HG02588 (cell line): ENCODE data around the gene TPM1.

ENCODE experiments used
- ATAC-seq: cut with Tn5 transposase; IDR thresholded peaks from one replicate; pipeline ENCODE4 v1.9.1; 2021; ENCODE audit warnings: mild to moderate bottlenecking, moderate library complexity; ENCODE audit not compliant: unreplicated experiment

Gene TPM1

DNA sequence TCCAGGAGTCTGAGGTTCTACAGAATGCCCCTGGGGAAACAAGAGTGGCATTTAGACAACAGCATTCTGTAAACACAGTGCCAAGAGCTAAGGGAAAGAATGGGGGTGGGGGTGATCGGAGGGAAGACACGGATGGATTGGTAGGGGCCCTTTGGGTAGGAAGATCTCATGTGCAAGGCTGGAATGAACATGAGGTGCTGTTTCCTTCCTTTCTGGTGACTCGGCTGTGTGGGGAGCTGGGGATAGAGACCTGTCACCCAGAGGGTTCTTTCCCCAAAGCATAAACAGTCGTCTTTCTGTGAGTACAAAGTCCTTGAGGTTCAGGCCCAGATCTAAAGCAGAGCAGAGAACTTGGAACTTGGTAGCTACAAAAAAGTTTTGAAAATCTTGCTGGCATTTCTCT lies 11.7 kb downstream of the TPM1 start:
- ATAC-seq: no peak

DNA sequence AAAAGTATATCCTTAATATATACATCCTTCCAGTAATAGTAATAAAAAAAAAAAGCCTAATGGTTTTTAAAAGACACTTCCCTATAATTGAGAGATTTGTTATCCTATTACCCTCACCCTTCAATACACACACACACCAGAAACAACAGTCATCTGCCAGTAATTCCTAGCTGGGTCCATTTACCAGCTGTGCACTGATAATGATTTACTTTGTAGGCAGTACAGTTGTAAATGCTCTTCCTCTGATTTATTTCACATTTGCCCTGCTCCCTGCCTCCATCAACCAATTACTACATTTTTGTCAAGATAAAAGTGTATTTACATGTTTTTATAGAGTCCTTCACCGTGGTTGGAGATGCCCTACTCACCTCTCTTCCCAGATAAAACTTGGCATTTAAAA lies 12.4 kb downstream of the TPM1 start:
- no peak for ATAC-seq

DNA sequence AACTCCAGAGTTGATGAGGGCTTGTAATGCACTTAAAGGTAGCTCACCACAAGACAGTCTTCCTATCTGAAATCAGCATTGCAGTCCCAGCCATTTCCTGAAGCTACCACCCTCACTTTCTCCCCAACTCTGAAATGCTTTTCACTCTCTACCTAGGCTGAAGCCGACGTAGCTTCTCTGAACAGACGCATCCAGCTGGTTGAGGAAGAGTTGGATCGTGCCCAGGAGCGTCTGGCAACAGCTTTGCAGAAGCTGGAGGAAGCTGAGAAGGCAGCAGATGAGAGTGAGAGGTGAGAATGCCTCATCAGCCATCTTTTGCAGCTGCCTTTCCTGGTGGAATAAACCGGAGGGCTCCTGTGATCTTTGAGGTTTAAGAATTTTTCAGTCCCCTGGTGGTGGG lies 14.3 kb downstream of the TPM1 start:
- no peak for ATAC-seq

DNA sequence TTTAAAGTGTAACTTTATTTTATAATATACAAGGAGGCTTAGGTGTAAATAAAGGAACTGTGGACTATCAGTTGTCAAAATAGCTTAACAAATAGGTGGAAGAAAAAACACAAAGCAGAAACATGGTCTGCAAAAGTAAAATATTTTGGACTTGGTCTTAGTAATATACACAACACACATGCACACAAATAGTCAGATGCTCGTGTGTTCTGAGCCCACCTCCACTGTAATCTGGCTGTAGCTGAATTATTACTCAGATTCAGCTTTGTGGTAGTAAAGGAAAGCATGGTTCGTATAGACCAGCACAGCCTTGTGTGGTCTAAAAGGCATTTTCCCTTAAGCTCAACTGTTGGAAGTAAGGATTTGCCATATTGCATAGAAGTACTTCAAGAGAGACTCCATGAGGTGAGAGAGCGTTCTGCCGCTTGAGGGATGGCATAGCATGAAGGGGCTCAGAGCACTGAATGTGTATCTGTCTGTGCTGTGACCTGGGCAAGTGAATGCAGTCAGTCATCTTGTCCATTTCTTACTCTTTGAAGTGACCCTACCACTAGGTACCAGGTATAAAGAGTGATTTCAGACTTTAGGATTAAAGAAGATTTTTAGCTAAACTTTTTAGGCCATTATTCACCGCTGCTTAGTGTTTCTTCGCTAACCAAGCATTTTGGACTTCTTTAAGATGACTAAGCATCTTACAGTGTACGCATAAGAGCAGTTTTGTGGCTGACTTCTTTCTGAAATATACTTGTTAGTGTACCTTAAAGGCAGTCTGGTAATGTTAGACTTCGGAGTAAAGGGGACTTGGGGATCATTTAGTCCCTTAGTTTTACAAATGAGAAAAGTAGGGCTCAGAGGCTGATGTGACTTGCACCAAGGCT lies 15.2 kb downstream of the TPM1 start:
- no peak for ATAC-seq

DNA sequence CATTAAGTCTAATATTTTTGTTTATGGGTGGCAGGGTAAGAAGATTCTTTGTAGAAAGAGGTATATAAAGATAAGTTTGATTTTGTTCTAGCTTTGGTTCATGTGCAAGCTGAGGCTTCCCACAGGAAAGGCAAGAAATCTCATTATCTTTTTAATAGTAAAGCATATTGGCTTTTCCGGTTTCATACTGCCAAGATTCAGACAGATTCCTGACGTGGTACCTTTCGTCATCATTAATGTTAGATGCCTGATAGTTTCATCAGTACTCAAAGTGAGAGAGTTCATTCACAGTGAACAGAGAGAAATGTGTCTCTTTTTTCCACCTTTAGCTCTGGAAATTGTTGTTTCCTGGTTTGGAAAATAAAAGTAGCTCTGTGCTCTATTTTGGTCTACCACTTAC lies 16.5 kb downstream of the TPM1 start:
- no peak for ATAC-seq

DNA sequence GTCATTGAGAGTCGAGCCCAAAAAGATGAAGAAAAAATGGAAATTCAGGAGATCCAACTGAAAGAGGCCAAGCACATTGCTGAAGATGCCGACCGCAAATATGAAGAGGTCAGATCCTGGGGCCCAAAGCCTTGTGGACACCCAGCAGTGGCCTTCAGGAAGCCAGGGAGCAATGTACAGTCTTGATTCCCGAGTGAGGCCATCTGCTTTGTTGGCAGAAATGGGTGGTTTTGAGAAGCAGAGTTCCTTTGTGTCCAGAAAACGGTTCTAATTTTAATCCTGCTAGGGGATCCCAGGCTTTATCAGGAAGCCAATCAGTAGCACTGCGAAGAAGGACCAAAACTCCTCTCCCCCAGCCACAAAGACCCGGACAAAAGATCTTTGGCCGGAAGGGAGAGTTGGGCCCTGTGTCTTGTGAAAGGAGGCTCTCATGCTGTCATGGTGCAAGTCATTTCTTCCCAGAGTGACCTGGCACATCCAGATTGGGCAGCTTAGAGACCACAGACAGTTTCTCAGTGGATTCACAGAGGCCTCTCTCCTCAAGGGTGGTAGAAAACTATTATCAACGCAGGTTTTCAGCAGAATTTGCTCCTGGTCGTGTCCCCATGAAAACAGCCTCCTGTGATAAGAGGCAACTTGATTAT lies 17.1 kb downstream of the TPM1 start:
- no peak for ATAC-seq

DNA sequence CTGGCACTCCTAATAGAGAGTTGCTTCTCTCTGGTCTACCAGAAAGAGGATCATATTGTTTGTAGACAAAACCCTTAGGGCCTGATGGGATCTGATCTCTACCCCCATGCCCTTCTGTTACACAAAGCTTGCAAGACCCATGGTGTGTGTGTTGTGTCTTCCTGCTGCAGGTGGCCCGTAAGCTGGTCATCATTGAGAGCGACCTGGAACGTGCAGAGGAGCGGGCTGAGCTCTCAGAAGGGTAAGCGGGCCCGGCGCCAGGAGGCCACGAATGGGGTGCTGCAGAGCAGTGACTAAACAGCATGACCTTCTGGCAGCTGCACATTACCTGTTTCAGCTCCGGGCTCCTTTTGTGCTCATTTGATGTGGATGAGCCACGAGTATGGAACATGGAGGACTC lies 18.2 kb downstream of the TPM1 start:
- no peak for ATAC-seq

DNA sequence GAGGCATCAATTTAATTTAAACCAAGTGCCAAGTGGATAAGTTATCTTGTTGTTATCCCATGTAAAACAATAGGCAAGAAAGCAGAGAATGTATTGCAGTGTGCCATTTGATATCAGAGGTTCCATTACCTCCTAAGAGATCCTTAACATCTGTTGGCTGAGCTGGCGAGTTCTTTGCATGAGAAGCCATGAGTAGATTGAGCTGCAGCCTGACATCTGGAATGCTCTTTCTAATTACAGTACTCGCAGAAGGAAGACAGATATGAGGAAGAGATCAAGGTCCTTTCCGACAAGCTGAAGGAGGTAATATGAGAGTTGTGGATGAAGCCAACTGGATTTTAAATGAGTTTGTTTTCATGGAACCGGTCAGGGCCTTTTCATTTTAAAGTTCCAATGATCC lies 19.4 kb downstream of the TPM1 start:
- no peak for ATAC-seq

DNA sequence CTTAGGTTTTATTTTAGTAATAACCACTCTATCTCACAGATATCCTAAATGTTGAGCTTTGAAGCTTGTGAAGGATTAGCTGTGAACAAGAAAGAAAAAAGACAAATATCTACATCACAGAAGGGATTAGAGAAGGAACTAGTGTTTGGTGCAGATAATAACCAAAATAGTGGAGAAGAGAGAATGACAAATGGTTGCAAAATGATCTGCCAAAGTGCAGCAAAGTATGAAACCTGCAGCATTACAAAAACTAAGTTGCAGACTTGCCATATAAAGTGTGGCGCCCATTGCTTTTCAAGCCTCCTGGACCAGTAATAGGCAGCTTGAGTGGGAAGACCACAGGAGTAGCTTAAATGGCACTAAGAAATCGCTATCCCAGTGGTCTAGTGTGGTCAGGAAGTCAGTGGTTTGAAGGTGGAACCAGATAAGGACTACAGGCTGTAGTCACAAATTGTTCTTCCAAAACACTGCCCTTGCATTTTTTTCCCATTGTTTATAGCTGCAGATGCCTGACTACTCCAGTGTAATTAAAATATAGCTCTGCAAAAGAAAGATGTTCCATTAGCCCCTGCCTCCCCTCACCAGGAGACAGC lies 20.7 kb downstream of the TPM1 start:
- no peak for ATAC-seq

DNA sequence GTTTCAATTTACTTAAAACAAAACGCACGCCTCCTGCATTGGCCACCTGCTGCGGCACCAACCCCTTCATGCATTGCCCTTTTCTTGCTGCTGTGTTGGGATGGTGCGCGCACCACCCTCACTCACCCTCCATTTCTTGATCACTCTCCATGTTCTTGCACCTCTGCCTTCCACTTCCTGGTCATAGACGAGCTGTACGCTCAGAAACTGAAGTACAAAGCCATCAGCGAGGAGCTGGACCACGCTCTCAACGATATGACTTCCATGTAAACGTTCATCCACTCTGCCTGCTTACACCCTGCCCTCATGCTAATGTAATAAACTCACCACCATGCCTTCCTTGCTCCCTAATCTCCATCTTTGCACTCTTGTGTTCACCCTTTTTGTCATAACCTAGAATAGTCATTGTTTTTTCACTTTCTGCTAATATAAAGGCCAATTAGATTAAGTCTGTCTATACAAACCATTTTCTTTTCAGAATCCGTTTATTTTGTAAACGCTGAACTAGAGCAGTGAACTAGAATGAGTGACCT lies 21.4 kb downstream of the TPM1 start:
- ATAC-seq: no peak

DNA sequence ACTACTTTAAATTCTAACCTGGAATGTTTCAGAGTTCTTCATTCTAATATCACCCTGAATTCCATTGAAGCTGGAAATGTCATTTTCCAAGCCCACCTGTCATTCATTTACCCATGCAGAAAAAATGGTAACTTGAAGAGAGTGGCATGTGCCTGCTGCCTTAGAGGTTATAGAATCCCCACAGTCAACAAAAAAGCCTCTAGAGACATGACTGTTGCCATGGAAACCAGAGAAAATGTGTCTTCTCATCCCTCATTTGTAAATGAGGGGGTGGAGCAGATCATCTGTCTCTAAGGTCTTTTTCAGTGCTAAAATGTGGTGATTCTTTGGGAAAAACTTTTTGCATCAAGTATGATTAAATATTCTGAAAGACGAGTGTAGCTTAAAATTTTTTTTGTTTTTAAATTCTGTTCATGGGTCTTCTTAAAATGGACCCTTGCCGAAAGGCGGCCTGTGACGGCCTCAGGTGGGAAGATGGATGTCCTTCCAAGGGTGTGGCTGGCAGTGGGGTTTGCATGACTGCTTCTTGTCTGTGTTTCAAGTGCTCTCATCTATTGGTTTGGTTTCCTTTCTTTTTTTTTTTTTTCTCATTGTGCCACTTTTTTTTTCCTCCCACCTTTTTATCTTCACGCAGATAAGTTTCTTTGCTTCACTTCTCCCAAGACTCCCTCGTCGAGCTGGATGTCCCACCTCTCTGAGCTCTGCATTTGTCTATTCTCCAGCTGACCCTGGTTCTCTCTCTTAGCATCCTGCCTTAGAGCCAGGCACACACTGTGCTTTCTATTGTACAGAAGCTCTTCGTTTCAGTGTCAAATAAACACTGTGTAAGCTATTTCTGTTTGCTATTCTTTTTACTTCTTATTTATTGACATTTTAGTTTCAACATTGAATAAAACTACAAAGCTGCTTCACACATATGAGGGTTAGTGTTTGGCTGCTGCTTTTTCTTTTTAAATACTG lies 23.0 kb downstream of the TPM1 start:
- no peak for ATAC-seq

DNA sequence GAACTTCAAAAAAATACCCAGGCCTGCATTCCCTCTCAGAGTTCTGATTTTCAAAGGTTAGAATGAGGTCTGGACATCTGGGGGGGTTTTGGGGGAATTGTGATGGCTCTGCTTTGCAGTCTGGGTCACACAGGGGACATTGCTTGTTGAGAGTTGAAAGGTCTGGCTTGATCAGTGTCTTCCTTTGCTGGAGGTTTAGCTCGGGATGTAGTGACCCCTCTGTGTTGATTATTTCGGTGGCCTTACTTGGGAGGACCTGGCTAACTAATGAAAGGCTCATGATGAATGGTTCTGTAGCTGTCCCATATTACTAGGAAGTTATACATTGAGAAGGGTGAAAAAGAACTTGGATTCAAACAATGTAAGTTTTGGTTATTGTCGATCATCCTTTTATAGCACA lies 23.7 kb downstream of the TPM1 start:
- no peak for ATAC-seq

DNA sequence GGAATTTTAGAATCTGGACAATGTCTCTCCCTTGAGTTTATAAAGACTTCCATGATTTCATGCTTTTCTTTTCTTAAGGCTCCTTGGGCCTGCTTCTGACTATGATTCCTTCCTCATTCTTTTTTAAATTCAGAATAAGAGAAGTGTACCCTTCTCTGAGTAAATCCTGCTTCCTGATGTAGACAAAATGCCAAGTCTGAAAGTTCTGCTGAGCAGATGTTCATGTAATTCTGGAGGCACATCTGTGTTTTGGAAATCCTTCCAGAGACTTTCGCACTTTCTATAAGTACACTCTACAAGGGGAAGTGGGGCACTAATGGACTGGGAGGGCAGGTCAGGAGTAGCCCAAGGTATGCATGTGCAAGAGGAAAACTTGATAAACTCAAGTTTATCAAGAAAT lies 24.8 kb downstream of the TPM1 start:
- no peak for ATAC-seq

DNA sequence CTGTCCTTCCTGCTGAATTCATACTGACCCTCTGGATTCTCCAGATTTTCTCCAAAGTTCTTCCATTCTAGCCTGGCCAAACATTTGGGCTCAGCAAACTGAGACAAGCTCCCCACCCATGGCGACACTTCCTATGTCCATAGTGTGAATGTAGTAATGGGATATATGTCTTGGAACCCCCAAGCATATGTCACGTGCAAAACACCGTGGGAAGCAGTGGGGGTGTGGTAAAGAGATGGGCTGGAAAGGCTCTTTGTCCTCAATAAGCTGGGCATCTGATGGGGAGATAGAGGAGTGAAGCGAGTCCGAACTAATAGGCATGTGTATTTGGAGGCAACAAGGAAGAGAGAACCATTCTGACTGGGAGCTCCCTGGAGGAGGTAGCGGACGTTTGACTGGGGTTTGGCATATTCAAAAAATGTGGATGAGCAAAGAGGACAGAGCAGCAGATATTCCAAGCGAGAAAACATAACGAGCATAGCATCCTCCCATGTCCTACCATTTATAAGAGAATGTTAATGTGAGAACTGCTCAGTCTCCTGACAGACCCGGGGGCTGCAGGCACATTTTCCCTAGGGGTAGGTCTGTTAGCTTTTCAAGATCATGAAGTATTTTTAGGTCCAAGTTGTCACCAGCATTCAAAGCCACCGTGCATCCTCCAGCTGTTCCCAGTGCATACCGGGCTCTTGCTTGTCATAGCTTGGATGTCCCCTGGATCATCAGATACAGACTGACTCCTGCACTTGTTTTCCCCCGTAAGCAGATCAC lies 25.6 kb downstream of the TPM1 start:
- ATAC-seq: no peak

DNA sequence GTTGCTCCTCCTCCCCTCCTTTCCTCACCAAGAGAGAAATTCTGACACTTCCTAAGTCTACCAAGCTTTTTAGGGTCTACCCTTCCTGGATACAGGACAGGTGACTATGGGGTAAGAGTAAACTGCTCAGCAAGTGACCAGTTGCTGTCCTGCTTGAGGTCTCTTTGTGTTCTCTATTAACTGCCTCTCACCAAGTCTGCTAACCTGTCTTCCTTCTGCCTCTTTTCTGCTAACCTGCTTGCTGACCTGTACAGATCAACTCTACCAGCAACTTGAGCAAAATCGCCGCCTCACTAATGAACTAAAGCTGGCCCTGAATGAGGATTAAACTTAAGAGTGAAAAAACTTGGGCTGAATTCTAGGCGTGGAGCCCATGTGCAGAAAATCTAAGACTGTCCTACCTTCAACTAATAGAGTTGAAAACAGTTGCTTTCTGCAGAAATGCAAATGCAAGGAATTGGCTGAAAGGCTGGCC lies 27.1 kb downstream of the TPM1 start:
- ATAC-seq: no peak

DNA sequence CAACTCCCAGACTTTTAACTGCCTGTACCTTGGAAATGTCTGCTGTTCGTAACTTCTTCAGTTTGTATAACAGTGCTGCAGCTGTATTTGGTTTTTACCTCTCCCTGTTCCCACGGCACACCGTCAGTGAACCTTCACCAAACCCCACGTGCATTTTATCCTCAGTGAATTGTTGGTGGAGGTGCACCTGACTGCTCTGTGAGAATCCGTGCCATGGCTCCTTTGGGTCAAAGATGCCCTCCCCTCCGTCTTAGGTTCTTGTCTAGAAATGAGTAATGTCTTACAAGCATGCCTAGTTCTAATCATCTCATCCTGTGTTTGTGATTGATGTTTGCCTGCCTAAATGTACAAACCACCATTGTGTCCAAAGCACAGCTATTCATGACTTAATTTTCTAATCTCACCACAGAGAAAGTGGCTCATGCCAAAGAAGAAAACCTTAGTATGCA lies 28.2 kb downstream of the TPM1 start:
- no peak for ATAC-seq

DNA sequence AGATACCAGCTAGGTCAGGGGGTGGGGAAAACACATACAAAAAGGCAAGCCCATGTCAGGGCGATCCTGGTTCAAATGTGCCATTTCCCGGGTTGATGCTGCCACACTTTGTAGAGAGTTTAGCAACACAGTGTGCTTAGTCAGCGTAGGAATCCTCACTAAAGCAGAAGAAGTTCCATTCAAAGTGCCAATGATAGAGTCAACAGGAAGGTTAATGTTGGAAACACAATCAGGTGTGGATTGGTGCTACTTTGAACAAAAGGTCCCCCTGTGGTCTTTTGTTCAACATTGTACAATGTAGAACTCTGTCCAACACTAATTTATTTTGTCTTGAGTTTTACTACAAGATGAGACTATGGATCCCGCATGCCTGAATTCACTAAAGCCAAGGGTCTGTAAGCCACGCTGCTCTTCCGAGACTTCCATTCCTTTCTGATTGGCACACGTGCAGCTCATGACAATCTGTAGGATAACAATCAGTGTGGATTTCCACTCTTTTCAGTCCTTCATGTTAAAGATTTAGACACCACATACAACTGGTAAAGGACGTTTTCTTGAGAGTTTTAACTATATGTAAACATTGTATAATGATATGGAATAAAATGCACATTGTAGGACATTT lies 28.9 kb downstream of the TPM1 start:
- no peak for ATAC-seq

DNA sequence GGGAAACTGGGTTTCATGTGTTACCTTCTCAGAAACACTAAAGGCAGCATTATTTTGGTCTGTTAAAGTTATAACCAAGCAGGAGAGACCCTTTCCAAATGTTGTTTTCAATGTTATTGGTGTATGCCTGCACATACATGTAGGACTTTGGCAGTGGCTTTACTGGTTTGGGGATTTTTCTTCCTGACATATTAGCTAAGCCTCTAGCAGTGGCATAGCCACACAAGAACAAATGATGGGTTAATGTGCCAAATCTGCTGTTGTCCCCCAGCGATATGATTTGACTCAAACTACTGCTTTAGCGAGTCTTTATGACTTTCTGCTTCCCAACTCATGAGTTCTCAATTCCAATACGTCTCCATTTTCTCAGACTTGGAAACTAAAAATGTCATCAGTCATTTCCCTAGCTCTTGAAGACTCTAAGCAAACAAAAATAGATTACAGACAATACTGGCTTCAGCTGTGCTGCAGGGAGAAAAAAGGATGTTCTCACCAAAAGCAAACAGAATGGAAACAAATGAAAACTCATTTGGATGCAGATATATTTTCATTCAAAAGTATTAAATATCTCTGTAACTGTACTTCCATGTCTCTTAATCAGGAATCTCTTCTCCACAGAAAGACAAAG lies 29.6 kb downstream of the TPM1 start:
- no peak for ATAC-seq

DNA sequence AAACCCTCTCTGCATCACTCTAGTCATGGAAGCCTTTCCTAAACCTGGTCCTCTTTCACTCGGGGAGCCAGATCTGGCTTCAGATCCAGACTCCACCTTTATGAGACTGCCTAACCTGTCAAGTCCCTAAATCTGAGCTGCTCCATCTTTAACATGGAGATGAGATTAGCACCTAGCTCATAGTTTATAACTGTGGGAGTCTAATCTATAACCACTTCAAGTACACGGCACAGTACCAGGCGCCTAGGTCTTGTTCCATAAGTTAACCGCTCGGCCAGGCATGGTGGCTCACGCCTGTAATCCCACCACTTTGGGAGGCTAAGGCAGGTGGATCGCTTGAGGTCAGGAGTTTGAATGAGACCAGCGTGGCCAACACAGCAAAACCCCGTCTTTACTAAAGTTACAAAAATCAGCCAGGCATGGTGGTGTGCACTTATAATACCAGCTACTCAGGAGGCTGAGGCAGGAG lies 30.3 kb downstream of the TPM1 start:
- ATAC-seq: no peak
